OCI-LY7 (cell line): Measurements from ENCODE around the gene DDN.

Source experiments
- CTCF ChIP-seq: fragments of 200-600 bp; sonication (generic); conservative IDR thresholded peaks from 2 replicates; pipeline ENCODE4 v1.5.1; 2014; ENCODE audit warnings: mild to moderate bottlenecking, antibody characterized with exemption, low read length, moderate library complexity, mixed read lengths
- EZH2phosphoT487 ChIP-seq: fragments of 200-600 bp; sonication (generic); IDR thresholded peaks from 2 replicates; pipeline ENCODE4 v1.6.1; 2018; ENCODE audit warnings: low read depth, borderline replicate concordance, mild to moderate bottlenecking, mixed run types, antibody characterized with exemption, low read length, moderate library complexity, mixed read lengths

GRCh38 chr12:49012739-49013138 lies 13.6 kb upstream of the DDN start:
- TF ChIP-seq CTCF = no peak
- TF ChIP-seq EZH2phosphoT487 = no peak
